Mucosa of rectum (tissue), 2 donors: ENCODE results near the gene MREG.
"Not testable (repeated sequence)": the region's sequence is repeated elsewhere in the genome, so short reads cannot be mapped to it uniquely, and the experiment has no call there.

Experiments used
- H3K27ac ChIP-seq, 2 donors: one replicate each; pipeline ENCODE4 v1.7.0; 2013; ENCODE audit warnings: inconsistent platforms in 2 of 2, low read depth in 2 of 2, low read length in 2 of 2
- H3K27me3 ChIP-seq, 2 donors: one replicate each; pipeline ENCODE4 v1.7.0; 2013; ENCODE audit warnings: low read length in 2 of 2; ENCODE audit not compliant: control insufficient read depth in 2 of 2, insufficient read depth in 2 of 2
- H3K36me3 ChIP-seq, 2 donors: one replicate each; pipeline ENCODE4 v1.7.0; 2013; ENCODE audit warnings: low read length in 2 of 2; ENCODE audit not compliant: control insufficient read depth in 2 of 2, insufficient read depth in 2 of 2
- H3K4me1 ChIP-seq, 2 donors: one replicate each; pipeline ENCODE4 v1.7.0; 2013; ENCODE audit warnings: low read length in 2 of 2, mild to moderate bottlenecking in 1 of 2; ENCODE audit not compliant: control insufficient read depth in 2 of 2, insufficient read depth in 2 of 2
- H3K4me3 ChIP-seq, 2 donors: one replicate each; pipeline ENCODE4 v1.7.0; 2013; ENCODE audit warnings: low read length in 2 of 2
- H3K9ac ChIP-seq, 2 donors: one replicate each; pipeline ENCODE4 v1.7.0; 2013; ENCODE audit warnings: low read length in 2 of 2, low read depth in 1 of 2, mild to moderate bottlenecking in 1 of 2
- H3K9me3 ChIP-seq, 2 donors: one replicate each; pipeline ENCODE4 v1.7.0; 2013; ENCODE audit warnings: low read length in 2 of 2; ENCODE audit not compliant: control insufficient read depth in 2 of 2
- donor health status: healthy.
- donor health status: Normal muscosa, but diverticular disease.

Gene MREG

GRCh38 chr2:215942194-215942593 is 71.2 kb downstream of the MREG start:
- no peak overlapping the region for H3K9ac ChIP-seq
- H3K9me3 ChIP-seq: no peaks in the 10 kb centered on the region
- H3K4me1 ChIP-seq: no peaks in the 10 kb centered on the region

DNA sequence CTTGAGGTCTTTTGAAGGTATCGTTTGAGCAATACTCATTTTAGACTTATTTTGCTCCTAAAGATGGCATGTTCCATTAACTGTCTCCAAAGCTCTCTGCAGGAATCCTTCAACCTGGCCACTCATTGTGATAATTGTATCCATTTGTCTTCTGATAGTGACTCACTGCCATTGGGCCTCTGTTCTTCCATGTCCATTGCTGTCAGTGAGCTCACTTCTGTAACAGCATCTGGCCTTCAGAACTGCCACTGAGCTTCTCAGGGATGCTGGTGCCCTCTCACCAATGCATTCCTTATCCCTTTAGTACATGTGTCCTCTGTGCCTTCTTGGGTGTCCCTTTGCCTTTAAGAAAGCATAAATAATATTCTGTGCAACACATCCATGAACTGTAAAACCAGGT is 71.6 kb downstream of the MREG start:
- Histone ChIP-seq H3K9ac (no peak overlapping the region), H3K4me1 (no peaks in the 10 kb centered on the region), H3K4me3 (no peak overlapping the region), H3K27ac (no peak overlapping the region), H3K27me3 (no peaks in the 10 kb centered on the region), H3K9me3 (no peaks in the 10 kb centered on the region), H3K36me3 (peaks cover 3 to 5% of the 10 kb centered on the region in 2 donors)

More at GRCh38 chr2:215942194-215942593, 71.2 kb downstream of the MREG start:
- no peaks in the 10 kb centered on the region for H3K27me3 ChIP-seq
- no peak overlapping the region for H3K4me3 ChIP-seq
- no peak overlapping the region for H3K27ac ChIP-seq
- H3K36me3 ChIP-seq: peaks cover 3 to 5% of the 10 kb centered on the region in 2 donors

- Histone ChIP-seq H3K27ac (no peak overlapping the region), H3K4me3 (no peak overlapping the region), H3K9me3 (no peaks in the 10 kb centered on the region), H3K4me1 (no peaks in the 10 kb centered on the region), H3K36me3 (peaks cover 3 to 5% of the 10 kb centered on the region in 2 donors), H3K9ac (no peak overlapping the region), H3K27me3 (no peaks in the 10 kb centered on the region)
These were observed 72.6 kb downstream of the MREG start for GRCh38 chr2:215940645-215941184.

DNA sequence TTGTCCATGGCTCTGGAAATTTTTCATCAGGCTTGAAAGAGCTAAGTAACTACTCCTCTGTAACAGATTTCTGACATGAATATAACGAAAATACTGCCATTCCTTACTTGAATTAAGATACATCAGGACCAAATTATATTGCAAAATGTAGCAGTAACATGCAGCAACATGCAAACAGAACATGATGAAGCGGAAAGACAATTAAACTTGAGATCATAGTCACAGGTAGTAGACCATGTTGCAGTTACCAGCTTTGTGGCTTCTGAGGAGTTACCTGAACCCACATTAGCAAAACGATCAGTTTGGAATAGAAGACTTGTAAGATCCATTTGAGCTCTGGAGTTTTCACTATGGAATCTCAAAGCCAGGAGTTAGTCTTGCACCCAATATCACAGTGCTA is 76.2 kb downstream of the MREG start:
- Histone ChIP-seq H3K36me3 (peaks cover 3 to 4% of the 10 kb centered on the region in 2 donors), H3K9ac (no peak overlapping the region), H3K27me3 (no peaks in the 10 kb centered on the region), H3K4me3 (no peak overlapping the region), H3K4me1 (no peaks in the 10 kb centered on the region), H3K9me3 (no peaks in the 10 kb centered on the region), H3K27ac (no peak overlapping the region)

- Histone ChIP-seq H3K4me3 (no peak overlapping the region), H3K9ac (no peak overlapping the region), H3K27ac (no peak overlapping the region), H3K9me3 (no peaks in the 10 kb centered on the region), H3K36me3 (no peaks in the 10 kb centered on the region), H3K27me3 (no peaks in the 10 kb centered on the region), H3K4me1 (no peaks in the 10 kb centered on the region)
These were observed 80.2 kb downstream of the MREG start for GRCh38 chr2:215933151-215933550.

GRCh38 chr2:215931256-215931903 is 82.0 kb downstream of the MREG start:
- Histone ChIP-seq H3K36me3 (no peaks in the 10 kb centered on the region), H3K9ac (no peak overlapping the region), H3K27me3 (no peaks in the 10 kb centered on the region), H3K9me3 (no peaks in the 10 kb centered on the region), H3K27ac (no peak overlapping the region), H3K4me3 (no peak overlapping the region), H3K4me1 (no peaks in the 10 kb centered on the region)

DNA sequence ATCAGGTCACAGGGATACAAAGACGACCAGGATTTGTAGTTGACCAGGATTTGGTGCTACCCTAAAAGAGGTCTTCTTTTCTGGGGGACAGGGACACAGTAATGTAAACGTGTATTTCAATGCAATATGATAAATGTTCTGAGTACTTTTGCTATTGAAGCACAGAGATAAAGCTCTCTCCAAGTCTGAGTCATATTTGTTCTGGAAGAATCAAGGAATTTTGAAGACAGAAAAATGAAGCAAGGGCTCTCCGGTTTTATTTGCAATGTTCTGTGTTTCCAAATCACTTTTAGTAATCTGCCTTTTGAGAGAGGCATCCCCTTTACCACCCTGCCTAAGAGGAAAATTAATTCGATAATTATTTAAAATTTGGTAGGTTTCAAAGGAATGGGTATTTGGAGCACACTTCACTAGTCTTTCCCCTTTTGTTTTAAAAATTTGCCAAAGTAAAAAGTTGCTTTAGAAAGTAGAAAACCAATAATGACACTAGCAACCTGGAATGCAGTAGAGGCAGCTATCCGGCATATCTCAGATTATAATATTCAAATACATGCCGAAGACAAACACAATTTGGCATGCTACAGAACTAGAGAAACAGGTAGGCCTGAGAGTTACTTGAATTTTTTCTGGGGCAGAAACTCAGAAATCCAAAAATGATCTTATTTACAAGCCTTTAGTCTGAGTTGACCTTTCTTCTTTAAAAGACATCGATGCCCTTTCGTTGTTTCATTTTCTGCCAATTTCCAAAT is 82.7 kb downstream of the MREG start:
- no peak overlapping the region for H3K27ac ChIP-seq
- no peaks in the 10 kb centered on the region for H3K36me3 ChIP-seq
- no peaks in the 10 kb centered on the region for H3K27me3 ChIP-seq
- H3K9me3 ChIP-seq: no peaks in the 10 kb centered on the region
- no peaks in the 10 kb centered on the region for H3K4me1 ChIP-seq
- no peak overlapping the region for H3K4me3 ChIP-seq
- H3K9ac ChIP-seq: no peak overlapping the region

- Histone ChIP-seq H3K4me1 (no peaks in the 10 kb centered on the region), H3K9ac (no peak overlapping the region), H3K36me3 (no peaks in the 10 kb centered on the region), H3K9me3 (no peaks in the 10 kb centered on the region), H3K27me3 (no peaks in the 10 kb centered on the region), H3K27ac (no peak overlapping the region), H3K4me3 (no peak overlapping the region)
These were observed 83.6 kb downstream of the MREG start for GRCh38 chr2:215929602-215930335.

DNA sequence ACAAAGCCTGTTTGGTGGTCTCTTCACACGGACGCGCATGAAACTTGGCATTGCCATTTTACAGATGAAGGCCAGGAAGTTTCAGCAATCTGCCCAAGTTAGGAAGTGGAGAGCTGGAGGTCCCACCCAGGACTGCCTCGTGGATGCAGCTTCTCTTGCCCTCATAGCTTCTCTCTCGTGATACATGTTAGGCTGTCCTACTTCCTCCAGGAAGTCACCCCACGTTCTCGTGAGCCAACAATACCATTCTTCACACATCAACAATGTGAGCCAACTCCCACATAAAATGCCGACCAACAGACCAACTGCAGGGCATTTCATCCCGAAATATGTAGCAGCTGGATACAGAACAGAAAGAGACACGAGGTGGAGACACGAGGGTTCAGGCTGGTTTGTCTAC is 85.3 kb downstream of the MREG start:
- Histone ChIP-seq H3K4me1 (no peaks in the 10 kb centered on the region), H3K9ac (no peak overlapping the region), H3K27me3 (no peaks in the 10 kb centered on the region), H3K36me3 (no peaks in the 10 kb centered on the region), H3K9me3 (no peaks in the 10 kb centered on the region), H3K4me3 (no peak overlapping the region), H3K27ac (no peak overlapping the region)

- not testable (repeated sequence) for H3K36me3 ChIP-seq, H3K9me3 ChIP-seq, H3K9ac ChIP-seq, H3K27ac ChIP-seq, H3K4me1 ChIP-seq, H3K4me3 ChIP-seq, H3K27me3 ChIP-seq
These were observed 86.4 kb downstream of the MREG start for GRCh38 chr2:215926992-215927391.
